ENCODE measurements around the gene ZC3H18.

Gene ZC3H18

DNA sequence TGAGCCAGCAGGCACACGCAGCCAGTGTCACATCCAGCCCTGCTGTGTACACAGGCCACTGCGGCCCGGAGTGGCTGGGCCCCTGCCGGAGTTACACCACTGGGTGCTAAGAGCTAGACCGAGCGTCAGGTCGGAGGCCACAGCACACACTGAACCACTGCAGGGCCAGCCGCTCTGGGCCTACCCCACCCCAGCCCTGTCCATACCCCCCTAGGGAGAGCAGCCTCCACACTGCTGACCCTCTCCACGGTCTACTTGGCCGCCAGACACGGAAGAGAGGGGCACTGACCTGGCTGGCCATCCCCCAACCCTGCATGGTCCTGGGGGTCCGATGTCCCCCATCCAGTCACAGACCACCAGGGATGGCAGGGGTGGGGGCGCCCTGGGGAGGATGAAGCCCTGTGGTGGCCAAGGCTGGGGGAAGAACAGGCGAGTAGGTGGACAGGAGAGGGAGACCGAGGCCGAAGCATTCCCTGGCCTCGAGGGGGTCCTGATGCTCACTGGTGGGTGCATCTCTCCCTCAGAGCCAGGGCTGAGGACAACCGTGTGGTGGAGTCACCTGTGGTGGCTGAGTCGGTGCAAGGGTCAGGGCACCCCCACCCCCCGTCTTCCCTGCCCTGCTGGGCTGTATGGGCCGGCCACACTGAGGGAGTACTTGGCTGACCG lies 34.9 kb upstream of the ZC3H18 start:
- no peak overlapping the region for H3K27ac ChIP-seq (ENCODE audit: low read depth, low read length)
- peaks cover 7% of the 10 kb centered on the region for H3K4me1 ChIP-seq (ENCODE audit: control insufficient read depth, insufficient read depth, low read length)
- peaks cover 13% of the 10 kb centered on the region for H3K27me3 ChIP-seq (ENCODE audit: control insufficient read depth, insufficient read depth, low read length)
- no peaks in the 10 kb centered on the region for H3K36me3 ChIP-seq (ENCODE audit: control insufficient read depth, insufficient read depth, low read length)
- H3K9ac ChIP-seq (ENCODE audit: low read length), result no peak overlapping the region
- H3K4me3 ChIP-seq (ENCODE audit: low read length), result peak overlapping the region; percentile 54

DNA sequence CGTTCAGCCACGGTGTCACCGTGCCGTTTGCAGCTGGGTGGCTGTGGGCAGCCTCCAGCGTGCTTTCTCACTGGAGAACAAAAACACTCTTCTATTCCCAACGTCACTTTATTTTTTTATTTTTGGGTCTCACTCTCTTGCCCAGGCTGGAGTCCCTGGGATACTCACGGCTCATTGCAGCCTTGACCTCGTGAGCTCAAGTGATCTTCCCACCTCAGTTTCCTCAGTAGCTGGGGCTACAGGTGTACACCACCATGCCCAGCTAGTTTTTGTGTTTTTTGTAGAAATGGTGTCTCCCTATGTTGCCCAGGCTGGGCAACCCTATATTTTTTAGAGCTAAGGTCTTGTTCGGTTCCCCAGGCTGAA lies 34.4 kb upstream of the ZC3H18 start:
- Histone ChIP-seq H3K4me3 (ENCODE audit: low read length) (no peak overlapping the region), H3K36me3 (ENCODE audit: control insufficient read depth, insufficient read depth, low read length) (no peaks in the 10 kb centered on the region), H3K27ac (ENCODE audit: low read depth, low read length) (no peak overlapping the region), H3K4me1 (ENCODE audit: control insufficient read depth, insufficient read depth, low read length) (peaks cover 7% of the 10 kb centered on the region), H3K27me3 (ENCODE audit: control insufficient read depth, insufficient read depth, low read length) (peaks cover 18% of the 10 kb centered on the region), H3K9ac (ENCODE audit: low read length) (no peak overlapping the region)

DNA sequence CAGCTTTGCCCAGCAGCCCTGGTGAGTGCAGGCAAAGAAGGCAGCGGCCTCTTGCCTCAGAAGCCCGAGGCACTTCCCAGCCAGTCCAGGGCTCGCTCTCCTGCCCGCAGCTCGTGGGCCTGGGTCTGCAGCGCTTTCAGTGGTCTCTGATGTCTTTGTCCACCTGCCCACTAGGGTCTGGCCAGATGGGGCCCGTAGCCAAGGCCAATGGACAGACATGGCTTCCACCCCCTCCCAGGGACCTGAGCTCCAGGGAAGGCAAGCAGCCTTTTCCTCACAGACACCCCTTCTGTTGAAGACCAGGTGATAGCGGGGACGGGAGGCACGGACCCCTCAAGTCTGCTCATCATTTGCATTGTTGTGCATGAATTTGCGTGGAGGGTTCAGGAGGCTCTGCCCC lies 33.7 kb upstream of the ZC3H18 start:
- no peaks in the 10 kb centered on the region for H3K36me3 ChIP-seq (ENCODE audit: control insufficient read depth, insufficient read depth, low read length)
- peaks cover 23% of the 10 kb centered on the region for H3K27me3 ChIP-seq (ENCODE audit: control insufficient read depth, insufficient read depth, low read length)
- no peak overlapping the region for H3K27ac ChIP-seq (ENCODE audit: low read depth, low read length)
- H3K4me3 ChIP-seq (ENCODE audit: low read length), result no peak overlapping the region
- H3K9ac ChIP-seq (ENCODE audit: low read length), result no peak overlapping the region
- H3K4me1 ChIP-seq (ENCODE audit: control insufficient read depth, insufficient read depth, low read length), result peaks cover 7% of the 10 kb centered on the region

DNA sequence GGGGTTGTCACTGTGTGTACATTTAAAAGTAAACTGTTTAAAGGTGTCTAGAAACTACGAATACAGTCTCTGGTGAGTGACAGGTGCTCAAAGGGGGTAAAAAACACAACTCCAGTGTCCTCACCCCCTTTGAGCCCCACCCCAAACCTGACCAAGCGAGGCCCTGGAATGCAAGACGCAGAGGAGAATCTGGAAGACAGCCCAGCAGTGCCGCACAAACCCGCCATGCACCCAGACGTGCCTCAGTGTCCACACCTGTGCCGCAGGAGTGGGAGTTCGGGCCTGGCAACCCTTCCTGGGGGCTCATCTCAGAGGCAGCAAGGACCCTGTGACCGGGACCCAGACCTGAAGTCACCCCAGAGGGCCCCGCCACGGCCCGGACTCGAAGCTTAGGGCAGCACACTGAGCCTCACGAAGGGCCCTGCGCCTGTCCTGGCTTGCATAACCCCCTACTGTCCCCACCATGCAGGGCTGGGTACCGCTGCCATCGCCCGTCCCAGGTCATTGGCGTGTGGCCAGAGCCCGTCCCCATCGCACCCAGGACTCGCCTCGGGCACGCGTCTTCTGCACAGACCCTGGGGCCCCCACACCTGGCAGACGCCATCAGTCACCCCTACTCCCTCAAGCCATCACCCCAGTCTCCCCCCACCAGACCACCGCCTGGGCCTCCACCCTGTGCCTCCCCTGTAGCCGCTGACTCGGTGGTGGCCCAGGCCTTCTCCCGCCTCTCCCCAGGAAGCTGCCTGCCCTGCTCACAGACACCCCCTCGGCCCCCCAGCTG lies 33.0 kb upstream of the ZC3H18 start:
- Histone ChIP-seq H3K27me3 (ENCODE audit: control insufficient read depth, insufficient read depth, low read length) (peaks cover 23% of the 10 kb centered on the region), H3K9ac (ENCODE audit: low read length) (no peak overlapping the region), H3K4me3 (ENCODE audit: low read length) (no peak overlapping the region), H3K4me1 (ENCODE audit: control insufficient read depth, insufficient read depth, low read length) (peaks cover 7% of the 10 kb centered on the region), H3K36me3 (ENCODE audit: control insufficient read depth, insufficient read depth, low read length) (no peaks in the 10 kb centered on the region), H3K27ac (ENCODE audit: low read depth, low read length) (no peak overlapping the region)

DNA sequence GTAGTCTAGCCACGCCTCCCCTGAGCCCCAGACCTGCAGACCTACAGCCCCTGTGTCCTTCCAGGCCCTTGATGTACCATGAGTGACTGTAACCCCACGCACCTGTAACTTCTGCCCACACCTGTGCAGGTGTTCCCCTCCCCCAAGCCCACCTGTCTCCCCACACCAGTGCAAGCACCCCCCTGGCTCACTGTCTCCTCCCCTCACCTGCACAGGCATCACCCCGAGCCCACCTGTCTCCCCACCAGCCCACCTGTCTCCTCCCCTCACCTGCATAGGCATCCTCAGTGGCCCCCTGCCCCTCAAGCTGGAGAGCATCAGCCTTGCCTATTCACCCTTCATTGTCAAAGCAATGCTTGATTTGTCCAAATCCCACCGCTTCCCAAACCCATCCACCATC lies 32.3 kb upstream of the ZC3H18 start:
- H3K27ac ChIP-seq (ENCODE audit: low read depth, low read length), result no peak overlapping the region
- H3K36me3 ChIP-seq (ENCODE audit: control insufficient read depth, insufficient read depth, low read length), result no peaks in the 10 kb centered on the region
- peaks cover 7% of the 10 kb centered on the region for H3K4me1 ChIP-seq (ENCODE audit: control insufficient read depth, insufficient read depth, low read length)
- H3K9ac ChIP-seq (ENCODE audit: low read length), result no peak overlapping the region
- peaks cover 23% of the 10 kb centered on the region for H3K27me3 ChIP-seq (ENCODE audit: control insufficient read depth, insufficient read depth, low read length)
- H3K4me3 ChIP-seq (ENCODE audit: low read length), result no peak overlapping the region

DNA sequence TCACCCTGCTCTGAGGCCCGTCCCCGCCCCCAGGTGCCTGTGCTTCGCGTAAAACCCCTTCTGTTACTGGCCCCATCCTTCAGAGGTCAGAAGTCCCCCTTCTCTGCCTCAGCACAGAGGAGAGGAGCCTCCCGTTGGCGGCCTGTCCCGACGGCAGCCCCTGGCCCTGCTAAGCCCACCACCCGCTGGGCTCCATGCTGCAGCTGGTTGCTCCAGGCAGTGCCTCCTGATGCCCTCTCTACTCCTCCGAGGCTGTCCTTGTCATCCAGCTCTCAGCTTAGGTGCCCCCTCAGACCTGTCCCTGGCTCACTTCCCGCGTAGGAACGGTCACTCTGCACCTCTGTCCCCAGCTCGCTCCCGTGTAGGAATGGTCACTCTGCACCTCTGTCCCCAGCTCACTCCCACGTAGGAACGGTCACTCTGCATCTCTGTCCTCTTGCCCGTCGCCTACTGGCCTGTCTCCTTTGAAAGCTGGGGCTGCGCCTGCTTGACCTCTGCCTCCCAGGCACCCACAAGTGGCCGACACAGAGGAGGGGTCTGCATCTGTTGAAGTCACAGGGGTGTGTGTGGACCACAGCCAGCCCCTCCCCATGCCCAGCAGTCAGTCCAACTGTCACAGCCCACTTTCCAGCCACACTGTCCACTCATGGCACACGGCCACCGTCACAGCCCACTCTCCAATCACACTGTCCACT lies 31.7 kb upstream of the ZC3H18 start:
- peaks cover 23% of the 10 kb centered on the region for H3K27me3 ChIP-seq (ENCODE audit: control insufficient read depth, insufficient read depth, low read length)
- no peaks in the 10 kb centered on the region for H3K36me3 ChIP-seq (ENCODE audit: control insufficient read depth, insufficient read depth, low read length)
- peaks cover 7% of the 10 kb centered on the region for H3K4me1 ChIP-seq (ENCODE audit: control insufficient read depth, insufficient read depth, low read length)
- H3K27ac ChIP-seq (ENCODE audit: low read depth, low read length), result no peak overlapping the region
- no peak overlapping the region for H3K4me3 ChIP-seq (ENCODE audit: low read length)
- no peak overlapping the region for H3K9ac ChIP-seq (ENCODE audit: low read length)

DNA sequence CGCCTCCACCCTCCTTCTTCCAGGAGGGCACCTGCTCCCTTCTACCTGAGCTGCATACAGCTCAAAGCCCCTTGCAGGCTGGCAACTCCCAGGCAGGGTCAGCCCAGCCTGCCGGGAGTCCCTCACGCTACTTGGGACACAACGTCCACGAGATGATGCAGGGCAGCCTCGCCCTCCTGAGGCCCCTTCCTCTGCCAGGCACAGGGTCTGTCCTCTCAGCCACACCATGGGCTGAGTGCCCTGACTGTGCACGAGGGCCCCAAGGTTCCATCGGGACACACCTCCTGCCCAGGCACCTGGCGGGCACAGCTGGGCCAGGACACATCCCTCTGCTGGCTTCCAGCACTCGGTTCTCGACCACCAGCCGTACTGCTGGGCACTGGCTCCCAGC lies 30.9 kb upstream of the ZC3H18 start:
- Histone ChIP-seq H3K27ac (ENCODE audit: low read depth, low read length) (no peak overlapping the region), H3K27me3 (ENCODE audit: control insufficient read depth, insufficient read depth, low read length) (peaks cover 23% of the 10 kb centered on the region), H3K4me3 (ENCODE audit: low read length) (no peak overlapping the region), H3K36me3 (ENCODE audit: control insufficient read depth, insufficient read depth, low read length) (no peaks in the 10 kb centered on the region), H3K4me1 (ENCODE audit: control insufficient read depth, insufficient read depth, low read length) (peaks cover 7% of the 10 kb centered on the region), H3K9ac (ENCODE audit: low read length) (no peak overlapping the region)

DNA sequence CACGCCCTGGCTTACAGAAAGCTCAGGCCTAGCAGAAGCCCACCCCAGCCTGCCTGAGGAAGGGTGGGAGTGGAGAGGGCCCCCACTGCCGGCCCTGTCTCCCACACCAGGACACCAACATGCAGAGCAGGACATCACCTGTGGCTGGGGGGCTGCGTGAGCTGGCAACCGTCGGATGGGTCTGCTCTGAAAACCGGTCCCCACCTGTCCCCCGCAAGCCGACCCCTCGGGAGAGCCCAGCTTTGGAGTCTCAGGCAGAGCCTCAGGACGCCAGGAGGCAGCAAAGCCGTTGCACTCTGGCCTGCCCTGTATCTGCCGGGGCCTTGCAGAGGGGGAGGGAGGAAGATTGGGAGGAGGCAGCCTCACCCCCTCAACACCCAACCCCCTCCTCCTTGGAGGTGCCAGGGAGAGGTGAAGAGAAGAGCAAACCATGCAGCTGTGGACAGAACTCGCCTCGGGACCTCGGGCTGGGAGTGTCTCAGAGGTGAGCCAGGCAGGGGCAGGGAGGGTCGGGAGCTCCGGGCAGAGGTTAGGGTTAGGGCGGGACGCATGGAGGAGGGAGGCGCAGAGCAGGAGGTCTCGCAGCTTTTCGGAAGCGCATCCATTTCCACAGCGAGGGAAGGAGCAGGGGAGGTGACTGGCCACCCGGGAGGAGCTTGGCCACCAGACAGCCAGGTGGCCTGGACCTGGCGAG lies 30.4 kb upstream of the ZC3H18 start:
- Histone ChIP-seq H3K36me3 (ENCODE audit: control insufficient read depth, insufficient read depth, low read length) (no peaks in the 10 kb centered on the region), H3K4me1 (ENCODE audit: control insufficient read depth, insufficient read depth, low read length) (peaks cover 6% of the 10 kb centered on the region), H3K27me3 (ENCODE audit: control insufficient read depth, insufficient read depth, low read length) (peaks cover 23% of the 10 kb centered on the region), H3K27ac (ENCODE audit: low read depth, low read length) (no peak overlapping the region), H3K4me3 (ENCODE audit: low read length) (no peak overlapping the region), H3K9ac (ENCODE audit: low read length) (no peak overlapping the region)

DNA sequence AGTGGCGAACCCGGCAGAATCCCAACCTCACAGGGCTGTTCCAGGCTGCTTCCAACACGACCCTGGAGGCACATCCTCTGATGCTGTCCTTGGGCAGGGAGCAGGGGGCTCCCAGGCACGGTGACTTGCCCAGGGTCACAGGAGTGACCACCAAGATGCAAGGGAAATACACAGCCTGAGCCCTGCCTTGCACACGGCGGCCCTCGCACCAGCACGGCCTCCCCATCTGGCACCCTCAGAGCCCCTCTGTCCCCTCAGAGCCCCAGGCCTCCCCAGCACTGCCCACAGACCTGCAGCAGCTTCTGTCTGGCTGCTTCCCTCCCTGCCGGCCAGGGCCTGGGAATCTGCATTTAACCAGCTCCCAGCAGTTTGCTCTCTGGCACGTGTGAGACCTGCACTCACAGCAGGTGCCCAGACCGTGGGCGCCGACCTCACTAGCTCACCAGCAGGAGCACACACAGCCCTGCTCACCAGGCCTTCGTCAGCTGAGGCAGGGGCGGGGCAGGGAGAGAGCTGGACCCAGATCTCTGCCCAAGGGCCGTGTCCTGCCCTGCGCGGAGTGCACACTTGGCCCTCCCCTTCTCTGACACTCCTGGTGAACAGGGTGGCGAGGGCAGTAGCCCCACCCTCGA lies 29.7 kb upstream of the ZC3H18 start:
- Histone ChIP-seq H3K4me1 (ENCODE audit: control insufficient read depth, insufficient read depth, low read length) (no peaks in the 10 kb centered on the region), H3K9ac (ENCODE audit: low read length) (no peak overlapping the region), H3K36me3 (ENCODE audit: control insufficient read depth, insufficient read depth, low read length) (no peaks in the 10 kb centered on the region), H3K4me3 (ENCODE audit: low read length) (no peak overlapping the region), H3K27me3 (ENCODE audit: control insufficient read depth, insufficient read depth, low read length) (peaks cover 23% of the 10 kb centered on the region), H3K27ac (ENCODE audit: low read depth, low read length) (no peak overlapping the region)

DNA sequence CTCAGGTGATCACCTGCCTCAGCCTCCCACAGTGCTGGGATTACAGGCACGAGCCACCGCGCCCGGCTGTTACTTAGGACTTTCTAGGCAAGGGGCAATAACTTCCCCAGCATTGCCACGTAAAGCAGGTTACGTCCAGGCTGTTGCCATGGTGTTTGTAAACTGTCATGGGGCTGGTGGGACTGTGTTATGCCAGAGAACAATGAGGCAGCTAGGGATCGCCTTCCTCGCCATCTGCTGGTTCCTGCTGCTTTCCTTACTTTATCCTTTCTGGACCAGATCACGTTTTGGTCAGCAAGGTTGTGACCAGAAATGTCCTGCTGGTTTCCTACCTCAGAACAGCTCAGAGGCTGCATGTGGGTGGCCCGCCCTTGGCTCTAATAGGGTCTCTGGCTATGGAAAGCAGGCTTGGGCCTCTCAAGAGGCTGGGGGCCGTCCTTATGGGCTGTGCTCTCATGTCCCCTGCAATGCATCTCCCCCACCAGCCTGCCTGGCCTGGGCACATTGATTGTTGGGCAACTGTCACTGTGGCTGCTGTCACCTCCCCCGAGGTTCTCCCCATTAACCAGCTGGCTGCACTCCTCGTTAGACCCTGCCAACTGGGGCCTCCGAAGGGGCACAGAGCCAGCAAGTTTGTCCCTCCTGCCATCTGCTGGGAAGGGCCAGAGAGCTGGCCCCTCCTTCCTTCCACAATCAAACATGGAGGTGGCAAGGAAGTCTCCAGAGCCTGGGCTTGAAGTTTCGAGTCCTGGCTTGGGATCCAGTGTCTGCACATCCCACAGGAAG lies 28.2 kb upstream of the ZC3H18 start:
- peaks cover 28% of the 10 kb centered on the region for H3K27me3 ChIP-seq (ENCODE audit: control insufficient read depth, insufficient read depth, low read length)
- no peaks in the 10 kb centered on the region for H3K4me1 ChIP-seq (ENCODE audit: control insufficient read depth, insufficient read depth, low read length)
- no peaks in the 10 kb centered on the region for H3K36me3 ChIP-seq (ENCODE audit: control insufficient read depth, insufficient read depth, low read length)
- H3K27ac ChIP-seq (ENCODE audit: low read depth, low read length), result no peak overlapping the region
- no peak overlapping the region for H3K9ac ChIP-seq (ENCODE audit: low read length)
- no peak overlapping the region for H3K4me3 ChIP-seq (ENCODE audit: low read length)

DNA sequence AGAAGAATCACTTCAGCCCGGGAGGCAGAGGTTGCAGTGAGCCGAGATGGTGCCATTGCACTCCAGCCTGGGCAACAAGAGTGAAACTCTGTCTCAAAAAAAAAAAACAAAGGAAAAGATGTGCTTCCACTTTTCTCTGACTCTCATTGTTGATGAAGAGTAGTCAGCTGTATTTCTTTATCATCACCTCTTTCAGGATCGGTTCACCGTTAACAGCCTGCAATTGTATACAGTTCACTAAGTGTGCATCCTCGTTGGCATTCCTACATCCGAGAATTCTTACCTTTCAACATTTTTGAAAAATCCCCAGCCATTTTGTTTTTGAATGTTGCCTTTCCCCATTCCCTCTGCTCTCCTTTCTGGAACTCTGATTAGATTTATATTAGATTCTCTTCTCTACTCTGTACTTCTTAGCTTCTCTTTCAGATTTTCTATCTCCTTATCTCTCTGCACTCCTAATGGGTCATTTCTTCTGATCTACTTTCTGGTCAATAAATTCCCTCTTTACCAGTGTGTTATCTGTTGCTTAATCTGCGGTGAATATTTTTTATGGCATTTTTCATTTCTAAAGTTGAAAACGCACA lies 26.9 kb upstream of the ZC3H18 start:
- no peak overlapping the region for H3K9ac ChIP-seq (ENCODE audit: low read length)
- no peak overlapping the region for H3K4me3 ChIP-seq (ENCODE audit: low read length)
- peaks cover 28% of the 10 kb centered on the region for H3K27me3 ChIP-seq (ENCODE audit: control insufficient read depth, insufficient read depth, low read length)
- H3K36me3 ChIP-seq (ENCODE audit: control insufficient read depth, insufficient read depth, low read length), result no peaks in the 10 kb centered on the region
- no peaks in the 10 kb centered on the region for H3K4me1 ChIP-seq (ENCODE audit: control insufficient read depth, insufficient read depth, low read length)
- no peak overlapping the region for H3K27ac ChIP-seq (ENCODE audit: low read depth, low read length)
